RWPE2 (cell line): ENCODE measurements around the gene FNDC1.
"Not testable (repeated sequence)": the region's sequence is repeated elsewhere in the genome, so short reads cannot be mapped to it uniquely, and the experiment has no call there.

Experiments
- ATAC-seq: fragments of 200-7000 bp; cut with Tn5 transposase; 3 replicates; pipeline ENCODE4 v1.9.1; 2021; ENCODE audit warnings: low read depth
- DNase-seq: peaks from one replicate; pipeline ENCODE4 v3.0.0-alpha.2; 2020; ENCODE audit warnings: low spot score
- H3K27ac ChIP-seq: fragments of 450-650 bp; 2 replicates; pipeline ENCODE4 v1.5.1; 2017; ENCODE audit warnings: mild to moderate bottlenecking; ENCODE audit not compliant: poor library complexity, severe bottlenecking
- H3K27me3 ChIP-seq: fragments of 250-450 bp; sonication (Bioruptor Pico); 2 replicates; pipeline ENCODE4 v1.5.1; 2021; ENCODE audit warnings: mild to moderate bottlenecking, moderate library complexity; ENCODE audit not compliant: insufficient read depth, poor library complexity, severe bottlenecking
- H3K36me3 ChIP-seq: fragments of 250-450 bp; sonication (Bioruptor Pico); 2 replicates; pipeline ENCODE4 v1.5.1; 2020; ENCODE audit warnings: low read depth, mild to moderate bottlenecking, moderate library complexity
- H3K4me1 ChIP-seq: fragments of 250-450 bp; sonication (Bioruptor Pico); 2 replicates; pipeline ENCODE4 v1.5.1; 2021; ENCODE audit warnings: mild to moderate bottlenecking, moderate library complexity; ENCODE audit not compliant: insufficient read depth, poor library complexity, severe bottlenecking
- H3K4me3 ChIP-seq: fragments of 250-450 bp; sonication (Bioruptor Pico); 2 replicates; pipeline ENCODE4 v1.5.1; 2021; ENCODE audit warnings: mild to moderate bottlenecking, moderate library complexity; ENCODE audit not compliant: severe bottlenecking
- H3K9me3 ChIP-seq: fragments of 250-450 bp; sonication (Bioruptor Pico); 2 replicates; pipeline ENCODE4 v1.5.1; 2021; ENCODE audit warnings: mild to moderate bottlenecking, moderate library complexity; ENCODE audit not compliant: severe bottlenecking
- CTCF ChIP-seq: fragments of 450-650 bp; IDR thresholded peaks from one replicate; pipeline ENCODE4 v1.5.1; 2017; ENCODE audit warnings: mild to moderate bottlenecking, moderate library complexity; ENCODE audit not compliant: poor library complexity, severe bottlenecking

Gene FNDC1

GRCh38 chr6:159169193-159169555 lies at the start of gene FNDC1:
Gene FNDC1, plus strand, starts transcription at chr6:159169400. Its CDS starts 197 bp downstream, at chr6:159169597.
- no peaks in the 10 kb centered on the region for H3K36me3 ChIP-seq
- TF ChIP-seq CTCF = peak; percentile 68
- H3K27ac ChIP-seq = no peak within 1 kb of the TSS
- peak within 1 kb of the TSS; percentile 18 for H3K4me3 ChIP-seq
- ATAC-seq (peak; percentile 22; the same call in 1 of the 3 replicates), DNase-seq (no peak)
- H3K9me3 ChIP-seq = no peaks in the 10 kb centered on the region
- peaks cover 84% of the 10 kb centered on the region for H3K27me3 ChIP-seq
- H3K4me1 ChIP-seq = no peaks in the 10 kb centered on the region

GRCh38 chr6:159119791-159120190 lies 49.4 kb upstream of the FNDC1 start:
- no peak for ATAC-seq
- no peak for TF ChIP-seq CTCF
- no peak for DNase-seq
- H3K36me3 ChIP-seq = no peaks in the 10 kb centered on the region
- H3K9me3 ChIP-seq = no peaks in the 10 kb centered on the region
- H3K27ac ChIP-seq = no peak overlapping the region
- H3K4me3 ChIP-seq = no peak overlapping the region
- no peaks in the 10 kb centered on the region for H3K4me1 ChIP-seq
- H3K27me3 ChIP-seq = no peaks in the 10 kb centered on the region

- Histone ChIP-seq H3K4me3 (no peak overlapping the region), H3K9me3 (no peaks in the 10 kb centered on the region), H3K36me3 (no peaks in the 10 kb centered on the region), H3K4me1 (no peaks in the 10 kb centered on the region), H3K27ac (no peak overlapping the region), H3K27me3 (no peaks in the 10 kb centered on the region)
- ATAC-seq (no peak), DNase-seq (no peak)
- TF ChIP-seq CTCF = no peak
These were observed 47.7 kb upstream of the FNDC1 start for GRCh38 chr6:159121486-159121885.

- ATAC-seq (no peak), DNase-seq (no peak)
These were observed 46.7 kb upstream of the FNDC1 start for GRCh38 chr6:159122453-159122852.

GRCh38 chr6:159123831-159124230 lies 45.4 kb upstream of the FNDC1 start:
- not testable (repeated sequence) for ATAC-seq, H3K36me3 ChIP-seq, H3K4me3 ChIP-seq, H3K27me3 ChIP-seq, DNase-seq, H3K4me1 ChIP-seq, H3K27ac ChIP-seq, H3K9me3 ChIP-seq

More at GRCh38 chr6:159122453-159122852, 46.7 kb upstream of the FNDC1 start:
- Histone ChIP-seq H3K4me1 (no peaks in the 10 kb centered on the region), H3K27ac (no peak overlapping the region), H3K27me3 (no peaks in the 10 kb centered on the region), H3K4me3 (no peak overlapping the region), H3K36me3 (no peaks in the 10 kb centered on the region), H3K9me3 (no peaks in the 10 kb centered on the region)
- no peak for TF ChIP-seq CTCF
